Keratinocyte (primary cell): Measurements from ENCODE around the gene TMOD1. TPM values are rescaled to one million over a fixed set of nuclear protein-coding genes. Genes with fewer than 3 reads are reported as not detected.

Experiments used
- DNase-seq: peaks from one replicate; pipeline ENCODE4 v3.0.0-alpha.2; 2011; ENCODE audit warnings: low read depth, missing footprints, low spot score
- FAIRE-seq: peaks from 2 replicates; lab custom pipeline; 2011; peaks lifted over from hg19 to GRCh38; lab: Jason Lieb, UNC
- H2AFZ ChIP-seq: 2 replicates; pipeline ENCODE4 v1.6.0; 2012; ENCODE audit warnings: low read length, control low read depth, inconsistent platforms; ENCODE audit not compliant: control insufficient read depth
- H3K27ac ChIP-seq: 2 replicates; pipeline ENCODE4 v1.5.1; 2011; ENCODE audit warnings: low read length; ENCODE audit not compliant: control insufficient read depth, insufficient read depth
- H3K27me3 ChIP-seq: 3 replicates; pipeline ENCODE4 v1.6.0; 2011; ENCODE audit warnings: low read length; ENCODE audit not compliant: control insufficient read depth, insufficient read depth; ENCODE audit errors: extremely low read depth
- H3K36me3 ChIP-seq, 2 experiments: 2 replicates in 1 of 2; 3 replicates in 1 of 2; pipeline ENCODE4 v1.5.1; 2011; ENCODE audit warnings: low read length in 2 of 2, mild to moderate bottlenecking in 1 of 2; ENCODE audit not compliant: control insufficient read depth in 2 of 2, insufficient read depth in 2 of 2; ENCODE audit errors: extremely low read depth in 1 of 2
- H3K4me1 ChIP-seq: 3 replicates; pipeline ENCODE4 v1.5.1; 2011; ENCODE audit warnings: low read length; ENCODE audit not compliant: control insufficient read depth, insufficient read depth; ENCODE audit errors: extremely low read depth
- H3K4me2 ChIP-seq: 3 replicates; pipeline ENCODE4 v1.6.0; 2011; ENCODE audit warnings: low read depth, low read length; ENCODE audit not compliant: control insufficient read depth, insufficient read depth; ENCODE audit errors: extremely low read depth
- H3K4me3 ChIP-seq, 3 experiments: fragments of 200-600 bp in 1 of 3; sonication (generic) in 1 of 3; 2 replicates in 2 of 3; 3 replicates in 1 of 3; pipeline ENCODE4 v1.5.1; 2011 to 2016; ENCODE audit warnings: low read length in 3 of 3, mild to moderate bottlenecking in 3 of 3, control low read depth in 2 of 3, inconsistent platforms in 1 of 3, low read depth in 1 of 3, mixed read lengths in 1 of 3, mixed run types in 1 of 3, moderate library complexity in 1 of 3; ENCODE audit not compliant: control insufficient read depth in 2 of 3, insufficient read depth in 2 of 3; ENCODE audit errors: extremely low read depth in 1 of 3
- H3K79me2 ChIP-seq: 2 replicates; pipeline ENCODE4 v1.6.0; 2012; ENCODE audit warnings: low read length; ENCODE audit not compliant: control insufficient read depth, insufficient read depth
- H3K9ac ChIP-seq: 3 replicates; pipeline ENCODE4 v1.6.0; 2011; ENCODE audit warnings: low read length; ENCODE audit not compliant: control insufficient read depth, insufficient read depth; ENCODE audit errors: extremely low read depth
- H3K9me1 ChIP-seq: 3 replicates; pipeline ENCODE4 v1.6.0; 2011; ENCODE audit warnings: low read length; ENCODE audit not compliant: control insufficient read depth, insufficient read depth; ENCODE audit errors: extremely low read depth
- H3K9me3 ChIP-seq: 2 replicates; pipeline ENCODE4 v1.5.1; 2012; ENCODE audit warnings: low read depth, low read length; ENCODE audit not compliant: control insufficient read depth
- H4K20me1 ChIP-seq: 3 replicates; pipeline ENCODE4 v1.6.0; 2011; ENCODE audit warnings: low read length; ENCODE audit not compliant: control insufficient read depth, insufficient read depth; ENCODE audit errors: extremely low read depth
- EZH2 ChIP-seq: IDR thresholded peaks from one replicate; pipeline ENCODE4 v1.6.1; 2012; ENCODE audit warnings: inconsistent platforms, mild to moderate bottlenecking, low read length, moderate library complexity
- dilution Hi-C: fragments of 300-500 bp; cut with MboI; formaldehyde crosslinking; loops from one replicate; pipeline ENCODE4 v1.7.0; 2020; ENCODE audit warnings: low sequenced_read_pairs; ENCODE audit not compliant: extremely low pct_ligation_motif_present
- polyA plus RNA-seq, 5 experiments: library from polyadenylated mRNA; depleted of rRNA in 3 of 5; stranded (reverse) in 3 of 5; stranded (forward) in 1 of 5; unstranded in 1 of 5; fragments of >200 nt; gene quantifications; 1 replicate in 1 of 5; 2 replicates in 3 of 5; 3 replicates in 1 of 5; pipeline versions ENCODE4 v1.2.1 to v1.2.3, GENCODE V29; 2011 to 2012; ENCODE audit warnings: missing spikeins in 2 of 5, low read depth in 1 of 5, low replicate concordance in 1 of 5
- TF ChIP-seq, protein P1 (sequence below), 3 experiments: IDR thresholded peaks in 1 of 3; conservative IDR thresholded peaks in 1 of 3; optimal IDR thresholded peaks in 1 of 3; 2 replicates in 2 of 3; 3 replicates in 1 of 3; pipeline versions ENCODE3 to v1.5.1; 2011; ENCODE audit warnings: low read length in 3 of 3, mild to moderate bottlenecking in 3 of 3, moderate library complexity in 2 of 3, control low read depth in 1 of 3, inconsistent platforms in 1 of 3; ENCODE audit not compliant: insufficient read depth in 2 of 3; ENCODE audit errors: extremely low read depth in 1 of 3

The TMOD1 gene
- polyA plus RNA-seq, 1 donor (not counting 4 experiments of a cell fraction or from before 2014, with no cell fraction given): not detected

DNA sequence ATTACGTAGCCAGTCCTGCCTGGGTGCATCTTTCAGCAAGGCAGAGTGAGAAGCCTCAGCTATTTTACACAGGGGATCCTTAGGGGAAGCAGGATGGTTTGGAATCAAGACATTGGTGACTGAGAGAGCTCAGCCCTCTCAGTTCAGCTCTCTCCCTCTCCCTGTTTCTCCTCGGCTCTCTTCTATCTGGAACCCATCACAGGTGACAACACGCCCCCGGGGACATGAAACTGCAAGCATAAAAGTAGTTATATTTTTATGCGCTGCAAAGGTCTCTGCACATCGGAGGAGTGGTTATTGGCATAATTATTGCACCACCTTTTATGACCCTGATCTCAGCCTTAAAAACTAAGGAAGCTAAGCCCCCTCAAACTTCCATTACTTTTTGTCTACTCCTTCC, 14.2 kb downstream of the TMOD1 start:
- H4K20me1 ChIP-seq: no peaks in the 10 kb centered on the region
- H3K27me3 ChIP-seq: peaks cover 15% of the 10 kb centered on the region
- no peak for DNase-seq
- H3K9me3 ChIP-seq: no peaks in the 10 kb centered on the region
- dilution Hi-C loops: no loop called here
- peaks cover 5% of the 10 kb centered on the region for H3K4me1 ChIP-seq
- FAIRE-seq: no peak
- H3K27ac ChIP-seq: no peak overlapping the region
- no peaks in the 10 kb centered on the region for H3K9me1 ChIP-seq
- no peaks in the 10 kb centered on the region for H3K79me2 ChIP-seq
- no peak overlapping the region for H3K4me2 ChIP-seq
- no peak overlapping the region for H2AFZ ChIP-seq
- no peaks in the 10 kb centered on the region for H3K36me3 ChIP-seq
- no peak overlapping the region for H3K9ac ChIP-seq
- TF ChIP-seq EZH2: no peak
- TF ChIP-seq, protein P1, sequence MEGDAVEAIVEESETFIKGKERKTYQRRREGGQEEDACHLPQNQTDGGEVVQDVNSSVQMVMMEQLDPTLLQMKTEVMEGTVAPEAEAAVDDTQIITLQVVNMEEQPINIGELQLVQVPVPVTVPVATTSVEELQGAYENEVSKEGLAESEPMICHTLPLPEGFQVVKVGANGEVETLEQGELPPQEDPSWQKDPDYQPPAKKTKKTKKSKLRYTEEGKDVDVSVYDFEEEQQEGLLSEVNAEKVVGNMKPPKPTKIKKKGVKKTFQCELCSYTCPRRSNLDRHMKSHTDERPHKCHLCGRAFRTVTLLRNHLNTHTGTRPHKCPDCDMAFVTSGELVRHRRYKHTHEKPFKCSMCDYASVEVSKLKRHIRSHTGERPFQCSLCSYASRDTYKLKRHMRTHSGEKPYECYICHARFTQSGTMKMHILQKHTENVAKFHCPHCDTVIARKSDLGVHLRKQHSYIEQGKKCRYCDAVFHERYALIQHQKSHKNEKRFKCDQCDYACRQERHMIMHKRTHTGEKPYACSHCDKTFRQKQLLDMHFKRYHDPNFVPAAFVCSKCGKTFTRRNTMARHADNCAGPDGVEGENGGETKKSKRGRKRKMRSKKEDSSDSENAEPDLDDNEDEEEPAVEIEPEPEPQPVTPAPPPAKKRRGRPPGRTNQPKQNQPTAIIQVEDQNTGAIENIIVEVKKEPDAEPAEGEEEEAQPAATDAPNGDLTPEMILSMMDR (optimal IDR thresholded peaks at IDR 0.05 in 1 of 3, IDR thresholded peaks at IDR 0.05 in 1 of 3, conservative IDR thresholded peaks at IDR 0.05 in 1 of 3; ENCODE audit: extremely low read depth in 1 of 3, insufficient read depth in 2 of 3, low read length in 3 of 3): no peak
- no peak overlapping the region for H3K4me3 ChIP-seq

DNA sequence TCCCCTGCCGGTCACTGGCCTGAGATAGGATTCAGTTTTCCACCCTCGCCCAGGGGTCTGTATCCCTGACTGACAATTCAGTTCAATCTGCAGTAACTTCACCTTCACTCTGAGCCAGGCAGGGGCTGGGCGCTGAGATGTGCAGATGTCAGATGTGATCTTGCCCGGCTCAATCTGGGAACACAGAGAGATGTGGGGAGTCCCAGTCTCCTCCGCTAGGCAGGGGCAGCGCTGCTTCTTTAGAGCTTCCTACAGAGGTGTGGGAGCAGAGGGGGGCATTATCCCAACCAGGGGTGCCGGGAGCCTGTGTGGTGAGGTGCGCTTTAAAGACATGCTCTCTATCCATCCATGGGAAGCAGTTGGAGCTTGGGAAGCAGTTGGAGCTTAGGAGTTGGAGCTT, 14.6 kb downstream of the TMOD1 start:
- DNase-seq (no peak), FAIRE-seq (no peak)
- peaks cover 5% of the 10 kb centered on the region for H3K4me1 ChIP-seq
- H3K27me3 ChIP-seq: peaks cover 15% of the 10 kb centered on the region
- no peak overlapping the region for H2AFZ ChIP-seq
- H4K20me1 ChIP-seq: no peaks in the 10 kb centered on the region
- no peak overlapping the region for H3K27ac ChIP-seq
- H3K79me2 ChIP-seq: no peaks in the 10 kb centered on the region
- no peak overlapping the region for H3K4me2 ChIP-seq
- H3K9me3 ChIP-seq: no peaks in the 10 kb centered on the region
- no peak overlapping the region for H3K4me3 ChIP-seq
- dilution Hi-C loops: no loop called here
- no peak for TF ChIP-seq EZH2
- TF ChIP-seq, protein P1 (optimal IDR thresholded peaks at IDR 0.05 in 1 of 3, IDR thresholded peaks at IDR 0.05 in 1 of 3, conservative IDR thresholded peaks at IDR 0.05 in 1 of 3; ENCODE audit: extremely low read depth in 1 of 3, insufficient read depth in 2 of 3, low read length in 3 of 3): no peak
- H3K9me1 ChIP-seq: no peaks in the 10 kb centered on the region
- H3K9ac ChIP-seq: no peak overlapping the region
- no peaks in the 10 kb centered on the region for H3K36me3 ChIP-seq
